Ammon's horn (tissue), 1 donor: ENCODE data around the gene HCRTR1.

Source experiments
- DNase-seq: peaks from one replicate; pipeline ENCODE4 v3.0.0-alpha.2; 2016; ENCODE audit warnings: low spot score

Gene HCRTR1

DNA sequence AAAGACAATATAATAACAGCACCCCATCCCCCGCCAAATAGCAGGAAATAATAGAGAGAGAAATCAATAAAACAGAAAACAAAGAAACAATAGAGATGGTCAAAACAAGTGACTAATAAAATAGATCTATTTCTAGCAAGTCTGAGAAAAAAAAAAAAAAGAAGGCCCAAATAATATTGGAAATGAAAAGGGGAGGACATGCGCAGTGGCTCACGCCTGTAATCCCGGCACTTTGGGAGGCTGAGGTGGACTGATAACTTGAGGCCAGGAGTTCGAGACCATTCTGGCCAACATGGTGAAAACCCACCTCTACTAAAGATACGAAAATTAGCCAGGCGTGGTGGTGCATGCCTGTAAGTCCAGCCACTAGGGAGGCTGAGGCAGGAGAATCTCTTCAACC, 18.5 kb upstream of the HCRTR1 start:
- no peak for DNase-seq

DNA sequence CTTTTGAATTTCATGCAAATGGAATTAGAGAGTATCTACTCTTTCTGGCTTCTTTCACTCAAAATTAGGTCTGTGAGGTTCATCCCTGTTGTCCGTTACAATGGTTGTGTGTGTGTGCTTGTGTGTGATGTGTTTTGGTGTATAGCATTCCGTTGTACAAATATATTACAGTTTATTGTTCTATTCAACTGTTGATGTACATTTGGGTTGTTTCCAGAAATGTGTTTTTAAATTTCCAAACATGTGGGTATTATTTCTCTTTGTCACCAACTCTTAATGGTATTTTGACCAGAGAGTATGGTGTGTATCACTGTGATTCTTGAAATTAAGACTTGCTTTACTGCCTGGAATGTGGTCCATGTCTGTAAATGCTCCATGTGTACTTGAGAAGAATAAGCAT, 16.8 kb upstream of the HCRTR1 start:
- DNase-seq = no peak

DNA sequence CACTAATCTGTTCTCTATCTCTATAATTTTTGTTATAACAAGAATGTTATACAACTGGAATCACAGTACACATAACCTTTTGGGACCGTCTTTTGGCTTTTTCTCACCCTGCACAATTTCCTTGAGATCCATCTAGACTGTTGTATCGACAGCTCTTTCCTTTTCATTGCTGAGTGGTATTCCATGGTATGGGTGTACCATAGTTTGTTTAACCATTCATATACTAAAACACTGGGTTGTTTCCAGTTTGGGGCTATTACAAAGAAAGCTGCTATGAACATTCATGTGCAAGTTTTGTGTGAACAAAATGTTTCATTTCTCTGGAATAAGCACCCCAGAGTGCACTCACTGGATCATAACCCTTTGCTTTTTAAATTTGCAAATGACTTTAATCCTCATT, 15.4 kb upstream of the HCRTR1 start:
- DNase-seq = no peak

DNA sequence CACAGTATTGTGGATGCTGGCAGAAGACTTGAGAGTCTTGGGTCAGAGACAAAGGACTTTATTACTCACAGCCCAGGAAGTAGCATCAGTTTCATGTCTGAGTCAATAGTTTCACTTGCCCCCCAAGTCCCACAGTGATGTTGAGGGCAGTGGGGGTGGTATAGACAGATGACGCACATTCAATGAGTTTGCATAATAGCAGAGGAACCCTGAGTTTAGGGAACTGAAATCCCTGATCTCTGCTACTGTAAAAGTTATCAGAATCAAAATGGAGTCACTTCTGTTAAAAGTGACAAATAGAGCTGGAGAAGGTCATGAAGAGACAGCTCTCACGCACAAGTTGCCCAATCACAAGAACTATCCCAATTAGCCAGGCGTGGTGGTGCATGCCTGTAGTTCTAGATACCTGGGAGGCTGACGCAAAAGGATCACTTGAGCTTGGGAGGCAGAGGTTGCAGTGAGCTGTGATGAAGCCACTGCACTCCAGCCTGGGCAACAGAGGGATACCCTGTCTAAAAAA, 11.5 kb upstream of the HCRTR1 start:
- DNase-seq = no peak

DNA sequence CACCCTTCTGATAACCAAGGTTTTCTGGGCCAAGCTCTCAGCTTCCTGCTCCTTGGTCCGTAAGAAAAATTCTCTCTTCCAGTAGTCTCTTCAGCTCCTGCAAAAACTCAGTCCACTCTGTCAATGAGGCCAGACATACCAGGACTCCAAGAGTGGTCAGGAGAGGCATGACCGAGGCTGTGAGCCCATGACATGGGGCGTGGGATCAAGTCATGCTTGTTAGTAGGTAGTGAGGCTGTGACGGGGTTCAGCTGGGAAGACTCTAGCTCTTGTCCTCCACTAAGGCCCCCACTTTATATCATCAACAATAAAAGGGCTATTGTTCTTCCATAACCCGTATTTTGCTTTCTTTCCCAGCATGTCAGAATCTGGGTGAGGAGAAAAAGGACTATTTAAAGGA, 10.1 kb upstream of the HCRTR1 start:
- no peak for DNase-seq

GRCh38 chr1:31609514-31610118, 7.9 kb upstream of the HCRTR1 start:
- DNase-seq = no peak

DNA sequence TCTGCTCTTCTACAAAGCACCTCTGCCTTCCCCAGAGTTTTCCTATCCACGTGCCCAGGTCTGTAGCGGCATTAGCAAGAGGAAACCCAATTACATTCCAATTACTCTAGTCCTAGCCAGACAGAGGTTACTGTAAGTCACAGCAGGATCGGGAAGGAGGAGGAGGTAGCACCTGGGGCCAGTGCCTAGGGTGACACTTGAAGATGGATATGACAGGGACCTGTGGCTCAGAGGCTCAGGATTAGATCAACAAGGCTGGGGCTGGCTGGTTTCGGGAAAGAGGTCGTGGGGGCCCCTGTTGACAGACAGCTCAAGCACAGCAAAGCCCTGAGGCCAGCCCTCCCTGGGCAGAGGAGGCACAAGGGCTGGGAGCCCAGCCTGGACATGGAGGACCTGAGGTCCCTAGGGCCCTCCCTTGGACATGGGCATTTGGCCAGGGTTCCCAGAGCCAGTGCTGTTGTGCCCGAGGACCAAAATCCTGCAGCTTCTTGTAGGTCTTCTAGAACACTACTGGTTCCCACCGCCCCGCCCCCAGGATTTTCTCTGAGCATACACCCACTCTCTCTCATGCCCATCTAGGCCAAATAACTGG, 3.0 kb upstream of the HCRTR1 start:
- DNase-seq = no peak

DNA sequence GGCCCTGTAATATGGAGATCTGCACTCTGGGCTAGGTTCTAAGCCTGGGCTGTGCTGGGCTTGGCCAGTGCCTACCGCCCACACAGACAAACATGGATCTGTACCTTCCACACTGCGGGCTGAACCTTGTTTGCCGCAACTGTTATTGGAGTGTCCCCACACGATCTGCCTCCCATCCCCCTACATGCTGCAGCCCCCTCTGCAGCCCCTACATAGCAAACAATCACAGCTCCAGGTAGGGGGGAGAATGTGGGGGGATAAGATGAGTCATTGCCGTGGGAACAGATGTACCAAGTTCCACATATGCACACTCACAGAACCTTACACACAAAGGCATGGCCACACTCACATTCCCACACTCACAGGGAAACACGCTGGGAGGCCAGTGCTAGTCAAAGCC, 2.1 kb upstream of the HCRTR1 start:
- no peak for DNase-seq

GRCh38 chr1:31615939-31616338, 1.6 kb upstream of the HCRTR1 start:
- no peak for DNase-seq

DNA sequence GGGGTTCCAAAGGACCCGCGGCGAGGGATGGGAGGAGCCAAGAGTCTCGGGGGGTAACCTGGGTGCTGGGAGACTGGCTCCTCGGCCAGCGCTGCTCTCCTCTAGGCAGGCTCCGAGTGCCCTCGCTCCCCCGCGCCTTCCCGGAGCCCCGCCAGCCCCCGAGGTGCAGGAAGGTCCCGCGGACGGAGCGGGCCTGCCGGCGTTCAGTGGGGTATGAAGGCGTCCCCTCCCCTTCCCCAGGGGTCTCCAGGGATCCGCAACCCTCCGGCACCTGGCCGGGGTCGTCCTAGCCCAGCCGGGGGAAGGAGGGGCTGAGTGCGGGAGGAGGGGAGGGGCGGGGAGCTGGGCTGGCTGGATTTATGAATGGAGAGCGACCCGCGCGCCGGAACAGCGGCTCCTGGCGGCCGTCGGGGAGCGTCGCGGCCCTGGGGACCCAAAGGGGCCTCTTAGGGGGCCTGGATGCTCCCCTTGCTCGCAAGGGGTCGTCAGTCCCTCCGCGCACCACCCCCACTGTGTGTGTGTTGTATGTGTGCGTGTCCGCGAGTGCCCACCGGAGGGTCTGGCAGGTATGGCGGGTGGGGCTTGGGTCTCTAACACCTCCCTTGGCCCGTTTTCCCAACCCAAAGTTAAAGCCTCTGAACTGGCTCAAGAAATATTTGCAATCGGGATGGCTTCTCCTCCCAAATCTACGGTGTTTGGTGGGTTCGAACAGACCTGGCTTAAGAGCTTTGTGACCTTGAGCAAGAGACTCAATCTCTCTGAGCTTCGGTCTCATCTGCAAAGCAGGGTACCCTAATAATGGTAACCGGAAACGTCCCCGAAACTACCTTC, 642 bp downstream of the HCRTR1 start:
- no peak for DNase-seq

DNA sequence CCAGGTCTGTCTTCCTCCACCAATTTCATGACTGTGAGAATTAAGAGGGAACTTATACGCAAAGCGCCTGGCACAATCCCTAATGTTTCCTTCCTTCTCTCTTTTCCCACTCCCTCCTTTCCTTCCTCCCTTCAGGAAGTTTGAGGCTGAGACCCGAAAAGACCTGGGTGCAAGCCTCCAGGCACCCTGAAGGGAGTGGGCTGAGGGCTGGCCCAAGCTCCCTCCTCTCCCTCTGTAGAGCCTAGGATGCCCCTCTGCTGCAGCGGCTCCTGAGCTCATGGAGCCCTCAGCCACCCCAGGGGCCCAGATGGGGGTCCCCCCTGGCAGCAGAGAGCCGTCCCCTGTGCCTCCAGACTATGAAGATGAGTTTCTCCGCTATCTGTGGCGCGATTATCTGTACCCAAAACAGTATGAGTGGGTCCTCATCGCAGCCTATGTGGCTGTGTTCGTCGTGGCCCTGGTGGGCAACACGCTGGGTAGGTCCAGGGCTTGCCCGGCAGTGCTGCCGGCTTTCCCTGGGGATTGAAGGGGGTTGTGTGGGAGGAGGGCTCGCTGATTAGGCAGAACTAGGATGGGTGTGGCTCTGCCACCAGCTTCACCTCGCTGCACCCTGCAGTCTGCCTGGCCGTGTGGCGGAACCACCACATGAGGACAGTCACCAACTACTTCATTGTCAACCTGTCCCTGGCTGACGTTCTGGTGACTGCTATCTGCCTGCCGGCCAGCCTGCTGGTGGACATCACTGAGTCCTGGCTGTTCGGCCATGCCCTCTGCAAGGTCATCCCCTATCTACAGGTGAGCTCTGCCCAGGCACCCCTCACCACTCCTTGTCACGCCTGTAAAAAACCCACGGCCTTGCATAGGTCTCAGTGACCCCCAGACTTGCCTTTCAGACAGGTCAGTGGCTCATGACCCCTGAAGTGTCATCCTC, 1.7 kb downstream of the HCRTR1 start:
- no peak for DNase-seq

DNA sequence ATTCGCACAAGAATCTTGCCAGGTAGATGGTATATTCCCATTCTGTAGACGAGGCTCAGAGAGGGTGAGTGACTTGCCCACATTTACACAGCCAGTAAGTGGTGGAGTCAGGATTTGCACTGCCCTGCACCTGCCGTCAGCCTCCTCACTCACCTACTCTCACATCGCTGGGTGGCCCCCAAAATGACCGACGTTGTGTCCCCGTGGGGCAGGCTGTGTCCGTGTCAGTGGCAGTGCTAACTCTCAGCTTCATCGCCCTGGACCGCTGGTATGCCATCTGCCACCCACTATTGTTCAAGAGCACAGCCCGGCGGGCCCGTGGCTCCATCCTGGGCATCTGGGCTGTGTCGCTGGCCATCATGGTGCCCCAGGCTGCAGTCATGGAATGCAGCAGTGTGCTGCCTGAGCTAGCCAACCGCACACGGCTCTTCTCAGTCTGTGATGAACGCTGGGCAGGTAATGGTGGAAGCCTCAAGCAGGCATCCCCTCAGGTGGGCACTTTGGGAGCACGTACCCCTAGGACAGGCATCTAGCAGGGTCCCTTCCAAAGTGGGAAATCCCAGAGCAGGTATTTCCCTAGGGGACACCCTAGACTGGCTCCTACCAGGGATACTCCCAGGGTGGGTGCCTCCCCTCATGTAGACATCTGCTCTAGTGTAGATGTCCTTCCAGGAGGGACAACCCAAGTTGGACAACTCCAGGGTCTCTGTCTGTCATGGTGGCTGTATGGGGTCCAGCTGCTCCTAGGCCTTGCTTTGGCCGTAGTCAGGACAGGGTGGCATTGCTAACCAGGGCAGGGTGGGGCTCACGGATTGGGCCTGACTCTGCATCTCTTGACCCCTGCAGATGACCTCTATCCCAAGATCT, 3.4 kb downstream of the HCRTR1 start:
- DNase-seq = no peak

- no peak for DNase-seq
These were observed 4.0 kb downstream of the HCRTR1 start for GRCh38 chr1:31621498-31621820.

GRCh38 chr1:31621847-31622730, 4.6 kb downstream of the HCRTR1 start:
- peak; percentile 68 for DNase-seq

DNA sequence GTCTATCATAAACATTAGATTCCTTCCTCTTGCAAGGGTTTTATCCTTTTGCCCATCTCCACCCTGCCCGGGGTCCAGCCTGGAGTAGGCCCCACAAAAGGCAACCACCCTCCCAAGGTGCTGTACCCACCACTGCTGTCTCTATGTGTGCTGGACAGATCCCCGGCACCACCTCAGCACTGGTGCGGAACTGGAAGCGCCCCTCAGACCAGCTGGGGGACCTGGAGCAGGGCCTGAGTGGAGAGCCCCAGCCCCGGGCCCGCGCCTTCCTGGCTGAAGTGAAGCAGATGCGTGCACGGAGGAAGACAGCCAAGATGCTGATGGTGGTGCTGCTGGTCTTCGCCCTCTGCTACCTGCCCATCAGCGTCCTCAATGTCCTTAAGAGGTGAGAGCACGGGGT, 5.9 kb downstream of the HCRTR1 start:
- no peak for DNase-seq

DNA sequence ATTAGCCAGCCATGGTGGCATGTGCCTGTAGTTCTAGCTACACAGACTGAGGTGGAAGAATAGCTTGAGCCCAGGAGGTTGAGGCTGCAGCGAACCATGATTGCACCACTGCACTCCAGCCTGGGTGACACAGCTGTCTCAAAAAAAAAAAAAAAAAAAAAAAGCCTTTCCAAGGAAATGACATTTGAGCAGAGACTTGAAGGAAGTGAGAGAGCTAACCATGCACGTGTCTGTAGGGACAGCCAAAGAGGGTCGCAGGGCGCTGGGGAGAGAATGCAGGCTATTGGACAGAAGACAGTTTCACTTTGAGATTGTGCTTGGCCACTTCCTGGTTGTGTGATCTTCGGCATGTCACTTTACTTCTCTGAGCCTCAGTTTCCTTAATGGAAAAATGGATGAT, 6.8 kb downstream of the HCRTR1 start:
- no peak for DNase-seq

DNA sequence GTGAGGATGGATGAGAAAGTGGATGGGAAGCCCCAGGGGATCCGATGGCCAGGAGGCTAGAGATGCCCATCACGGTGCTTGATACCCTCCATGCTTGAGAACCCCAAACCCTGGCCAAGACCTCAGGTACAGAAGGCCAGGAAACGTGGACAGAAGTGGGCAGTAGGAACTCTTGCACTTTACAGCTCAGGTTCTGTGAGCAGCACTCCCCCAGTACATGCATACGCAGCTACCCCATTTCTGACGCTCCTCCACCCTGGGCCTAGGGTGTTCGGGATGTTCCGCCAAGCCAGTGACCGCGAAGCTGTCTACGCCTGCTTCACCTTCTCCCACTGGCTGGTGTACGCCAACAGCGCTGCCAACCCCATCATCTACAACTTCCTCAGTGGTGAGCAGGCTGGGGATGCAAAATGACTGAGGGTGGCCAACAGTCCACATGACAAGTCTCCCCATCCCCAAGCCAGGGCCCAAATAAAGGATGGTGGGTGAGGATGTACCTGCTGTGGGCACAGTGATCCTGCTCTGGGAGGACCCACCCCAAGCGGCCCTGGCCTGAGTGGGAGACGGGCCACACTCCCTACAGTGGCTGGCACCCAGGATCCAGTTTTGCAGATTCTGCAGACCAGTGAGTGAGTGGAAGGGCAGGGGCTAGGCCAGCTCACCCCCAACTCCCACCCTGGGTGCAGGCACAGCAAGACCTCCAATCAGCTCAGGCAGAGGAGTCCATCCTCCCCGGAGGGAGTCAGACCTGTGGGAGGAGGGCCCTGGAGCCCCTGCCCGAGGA, 7.4 kb downstream of the HCRTR1 start:
- no peak for DNase-seq

DNA sequence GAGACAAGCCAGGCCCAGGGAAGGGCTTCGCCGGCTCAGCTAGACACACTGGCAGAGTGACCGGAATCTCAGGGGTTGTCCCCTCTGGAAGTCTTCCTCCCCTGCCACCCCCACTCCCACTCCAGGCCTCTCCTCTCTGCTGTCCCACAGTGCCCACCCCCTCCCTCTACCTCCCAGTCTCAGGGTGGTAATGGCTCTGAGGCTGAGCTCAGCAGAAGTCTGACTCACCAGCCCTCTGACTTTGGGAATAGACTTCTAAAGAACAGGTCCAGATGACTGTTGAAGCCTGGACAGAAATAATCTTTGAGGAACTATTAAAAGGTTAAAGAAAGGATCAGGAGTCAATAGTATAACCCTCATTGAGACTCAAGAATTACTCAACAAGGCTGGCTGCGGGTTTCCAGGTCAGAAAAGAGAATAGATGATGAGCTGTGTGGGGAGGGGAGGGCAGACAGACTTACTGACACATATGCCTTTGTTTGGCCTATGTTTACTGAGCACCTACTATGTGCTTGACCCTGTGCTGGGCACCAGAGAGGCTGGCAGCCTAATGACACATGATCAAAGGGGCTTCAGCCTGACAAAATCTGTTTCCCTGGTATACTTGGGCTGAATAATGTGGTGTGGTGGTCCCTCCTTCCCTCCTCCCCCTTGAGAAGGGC, 8.2 kb downstream of the HCRTR1 start:
- no peak for DNase-seq
